Skeletal muscle satellite cell (primary cell): ENCODE data around the gene ZC3H12C.

ENCODE experiments used
- H3K27me3 ChIP-seq: 2 replicates; pipeline ENCODE4 v1.7.0; 2013; ENCODE audit warnings: low read length; ENCODE audit not compliant: control insufficient read depth, insufficient read depth
- H3K36me3 ChIP-seq: 2 replicates; pipeline ENCODE4 v1.7.0; 2013; ENCODE audit warnings: mild to moderate bottlenecking, control low read depth, low read length; ENCODE audit not compliant: insufficient read depth
- H3K4me1 ChIP-seq: 2 replicates; pipeline ENCODE4 v1.7.0; 2013; ENCODE audit warnings: low read length; ENCODE audit not compliant: control insufficient read depth, insufficient read depth
- H3K4me2 ChIP-seq: 2 replicates; pipeline ENCODE4 v1.7.0; 2013; ENCODE audit warnings: mild to moderate bottlenecking, low read length
- H3K4me3 ChIP-seq: 2 replicates; pipeline ENCODE4 v1.7.0; 2013; ENCODE audit warnings: low read length
- H3K9ac ChIP-seq: 2 replicates; pipeline ENCODE4 v1.7.0; 2013; ENCODE audit warnings: mild to moderate bottlenecking, low read depth, low read length, moderate library complexity
- H3K9me3 ChIP-seq: replicated peaks from 2 replicates; pipeline ENCODE4 v1.7.0; 2013; ENCODE audit warnings: mild to moderate bottlenecking, control low read depth, low read length

ZC3H12C gene

GRCh38 chr11:110131386-110132123 is 38.4 kb downstream of the ZC3H12C start:
- H3K9me3 ChIP-seq: no peaks in the 10 kb centered on the region
- peaks cover 17% of the 10 kb centered on the region for H3K36me3 ChIP-seq
- peaks cover 51% of the 10 kb centered on the region for H3K4me1 ChIP-seq
- no peak overlapping the region for H3K4me3 ChIP-seq
- no peak overlapping the region for H3K9ac ChIP-seq
- H3K4me2 ChIP-seq: no peak overlapping the region
- H3K27me3 ChIP-seq: no peaks in the 10 kb centered on the region

DNA sequence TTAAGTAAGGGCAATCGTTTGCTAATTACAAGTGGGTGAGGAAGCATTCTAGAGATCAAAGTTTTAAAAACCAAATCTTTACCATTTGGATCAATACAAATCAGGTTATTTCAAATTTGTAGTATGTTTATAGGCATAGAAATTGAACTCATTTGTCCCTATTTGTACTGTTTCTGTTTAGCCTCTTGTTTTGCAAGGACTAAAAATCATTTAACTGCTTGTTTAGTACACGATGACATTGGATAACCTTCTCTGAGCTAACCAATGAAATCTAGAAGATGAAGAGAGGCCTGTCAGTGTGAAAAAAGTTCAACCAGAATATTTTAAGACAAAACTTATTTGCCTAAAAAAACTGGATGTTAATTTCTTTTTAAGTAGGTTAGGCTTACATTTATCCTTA is 40.0 kb downstream of the ZC3H12C start:
- Histone ChIP-seq H3K4me2 (no peak overlapping the region), H3K4me3 (no peak overlapping the region), H3K9me3 (no peaks in the 10 kb centered on the region), H3K36me3 (peaks cover 27% of the 10 kb centered on the region), H3K4me1 (peaks cover 37% of the 10 kb centered on the region), H3K27me3 (no peaks in the 10 kb centered on the region), H3K9ac (no peak overlapping the region)

DNA sequence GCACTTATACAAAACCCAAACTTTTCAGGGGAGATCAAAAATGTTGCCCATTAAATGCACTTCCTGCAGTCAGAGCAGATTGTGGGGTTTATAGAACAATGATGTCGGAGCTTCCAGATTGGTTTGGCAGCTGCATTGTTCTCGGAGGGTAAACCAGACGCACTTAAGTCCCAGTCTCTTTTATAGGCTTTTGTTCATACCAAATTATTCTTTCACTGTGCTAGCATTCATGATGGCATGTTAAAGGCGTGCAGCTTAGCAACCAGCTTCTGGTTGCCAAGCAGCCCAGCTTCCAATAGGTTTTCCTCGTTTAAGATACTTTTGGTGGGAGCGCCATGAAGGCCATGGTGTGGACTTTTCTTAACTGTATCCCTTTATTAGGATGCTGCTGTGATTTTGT is 40.9 kb downstream of the ZC3H12C start:
- Histone ChIP-seq H3K9ac (no peak overlapping the region), H3K4me3 (no peak overlapping the region)

DNA sequence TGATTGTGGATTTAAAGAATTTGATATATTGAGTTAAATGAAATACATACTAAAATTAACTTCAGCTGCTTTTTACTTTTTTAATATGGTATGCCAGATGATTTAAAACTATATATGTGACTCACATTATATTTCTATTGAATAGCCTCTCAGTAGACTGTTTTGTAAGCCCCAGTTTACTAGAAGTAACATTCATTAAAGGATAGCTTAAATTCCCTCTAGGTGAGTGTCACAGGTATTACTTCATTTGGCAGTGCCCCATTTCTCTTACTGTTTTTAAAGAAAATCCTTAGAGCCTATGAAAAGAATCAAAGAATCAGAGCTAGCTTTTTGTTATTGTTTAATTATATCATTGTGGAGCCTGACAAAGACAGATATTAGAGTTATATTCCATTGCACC is 48.6 kb downstream of the ZC3H12C start:
- Histone ChIP-seq H3K4me2 (no peak overlapping the region), H3K27me3 (no peaks in the 10 kb centered on the region), H3K36me3 (peaks cover 33% of the 10 kb centered on the region), H3K4me3 (no peak overlapping the region), H3K9me3 (no peaks in the 10 kb centered on the region), H3K4me1 (peaks cover 3% of the 10 kb centered on the region), H3K9ac (no peak overlapping the region)

More for the DNA sequence above, 40.9 kb downstream of the ZC3H12C start:
- Histone ChIP-seq H3K27me3 (no peaks in the 10 kb centered on the region), H3K4me1 (peaks cover 28% of the 10 kb centered on the region), H3K4me2 (no peak overlapping the region), H3K9me3 (no peaks in the 10 kb centered on the region), H3K36me3 (peaks cover 31% of the 10 kb centered on the region)

- peaks cover 44% of the 10 kb centered on the region for H3K4me1 ChIP-seq
- H3K27me3 ChIP-seq: no peaks in the 10 kb centered on the region
- peak overlapping the region; percentile 56 for H3K9ac ChIP-seq
- peaks cover 21% of the 10 kb centered on the region for H3K36me3 ChIP-seq
- H3K4me2 ChIP-seq: peak overlapping the region; percentile 42
- peak overlapping the region; percentile 13 for H3K4me3 ChIP-seq
- H3K9me3 ChIP-seq: no peaks in the 10 kb centered on the region
These were observed 54.9 kb downstream of the ZC3H12C start for GRCh38 chr11:110147962-110148709.

- Histone ChIP-seq H3K9ac (peak overlapping the region; percentile 56), H3K9me3 (no peaks in the 10 kb centered on the region), H3K27me3 (no peaks in the 10 kb centered on the region), H3K4me2 (peak overlapping the region; percentile 42), H3K4me1 (peaks cover 44% of the 10 kb centered on the region), H3K4me3 (peak overlapping the region; percentile 13), H3K36me3 (peaks cover 27% of the 10 kb centered on the region)
These were observed 55.9 kb downstream of the ZC3H12C start for GRCh38 chr11:110148775-110149744.

GRCh38 chr11:110152199-110152598 is 59.0 kb downstream of the ZC3H12C start:
- Histone ChIP-seq H3K36me3 (peaks cover 18% of the 10 kb centered on the region), H3K4me2 (no peak overlapping the region), H3K9me3 (no peaks in the 10 kb centered on the region), H3K27me3 (no peaks in the 10 kb centered on the region), H3K9ac (no peak overlapping the region), H3K4me1 (peaks cover 38% of the 10 kb centered on the region), H3K4me3 (no peak overlapping the region)

- peaks cover 24% of the 10 kb centered on the region for H3K36me3 ChIP-seq
- peaks cover 25% of the 10 kb centered on the region for H3K4me1 ChIP-seq
- H3K9ac ChIP-seq: no peak overlapping the region
These were observed 60.3 kb downstream of the ZC3H12C start for GRCh38 chr11:110153474-110153873.

DNA sequence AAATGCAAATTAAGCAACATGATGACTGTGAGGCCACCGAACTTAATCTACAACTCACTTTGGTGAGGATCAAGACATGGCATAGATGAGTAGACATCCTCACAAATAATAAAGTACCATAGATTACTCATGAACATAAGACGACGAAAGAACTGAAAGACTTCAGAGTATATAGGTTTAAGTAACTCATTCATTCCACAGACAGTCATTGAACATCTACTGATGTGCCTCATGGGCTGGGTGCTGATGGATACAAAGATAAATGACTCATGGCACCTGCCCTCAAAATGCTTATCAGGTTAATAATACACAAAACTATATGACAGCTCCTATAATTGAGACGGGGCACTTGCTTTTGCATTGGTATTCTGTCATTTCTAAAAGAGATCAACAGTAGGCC is 63.3 kb downstream of the ZC3H12C start:
- peaks cover 42% of the 10 kb centered on the region for H3K36me3 ChIP-seq
- no peaks in the 10 kb centered on the region for H3K27me3 ChIP-seq
- no peak overlapping the region for H3K4me3 ChIP-seq
- no peak overlapping the region for H3K4me2 ChIP-seq
- H3K9ac ChIP-seq: no peak overlapping the region
- H3K4me1 ChIP-seq: peaks cover 26% of the 10 kb centered on the region
- H3K9me3 ChIP-seq: no peaks in the 10 kb centered on the region

More at GRCh38 chr11:110153474-110153873, 60.3 kb downstream of the ZC3H12C start:
- H3K9me3 ChIP-seq: no peaks in the 10 kb centered on the region
- no peak overlapping the region for H3K4me2 ChIP-seq
- H3K4me3 ChIP-seq: no peak overlapping the region
- no peaks in the 10 kb centered on the region for H3K27me3 ChIP-seq

- H3K4me1 ChIP-seq: peaks cover 15% of the 10 kb centered on the region
- peaks cover 55% of the 10 kb centered on the region for H3K36me3 ChIP-seq
- no peaks in the 10 kb centered on the region for H3K27me3 ChIP-seq
- no peak overlapping the region for H3K4me2 ChIP-seq
- H3K4me3 ChIP-seq: no peak overlapping the region
- H3K9ac ChIP-seq: no peak overlapping the region
- no peaks in the 10 kb centered on the region for H3K9me3 ChIP-seq
These were observed 65.4 kb downstream of the ZC3H12C start for GRCh38 chr11:110158317-110159200.
